Ovary (tissue), 9 donors: ENCODE measurements around the gene ANKRD34B. TPM values are rescaled to one million over a fixed set of nuclear protein-coding genes. Genes with fewer than 3 reads are reported as not detected.

Source experiments
- DNase-seq, 5 donors: peaks; one replicate each; pipeline ENCODE4 v3.0.0-alpha.2; 2019 to 2020
- H3K27ac ChIP-seq, 2 donors: fragments of 200-600 bp; one replicate each; pipeline versions ENCODE4 v1.5.1 to v1.8.0; 2019 to 2022
- H3K27me3 ChIP-seq: fragments of 200-600 bp; one replicate; pipeline ENCODE4 v1.8.0; 2022
- H3K36me3 ChIP-seq: fragments of 200-600 bp; sonication (generic); one replicate; pipeline ENCODE4 v1.5.1; 2019
- H3K4me1 ChIP-seq: one replicate; pipeline ENCODE4 v1.8.1; 2013; ENCODE audit warnings: mild to moderate bottlenecking, moderate library complexity; ENCODE audit not compliant: insufficient read depth
- H3K4me3 ChIP-seq: fragments of 200-600 bp; sonication (generic); one replicate; pipeline ENCODE4 v1.5.1; 2017
- H3K9me3 ChIP-seq, 2 donors: fragments of 200-600 bp in 1 of 2; sonication (generic) in 1 of 2; one replicate each; pipeline versions ENCODE4 v1.5.1 to v1.8.1; 2013 to 2019; ENCODE audit warnings: mild to moderate bottlenecking in 1 of 2, moderate library complexity in 1 of 2
- CTCF ChIP-seq, 3 donors: fragments of 450-650 bp in 2 of 3; fragments of 200-600 bp in 1 of 3; IDR thresholded peaks; one replicate each; pipeline versions ENCODE4 v1.5.1 to v1.8.0; 2016 to 2022; ENCODE audit warnings: antibody characterized with exemption in 3 of 3, mild to moderate bottlenecking in 1 of 3
- EP300 ChIP-seq: sonication (generic); formaldehyde crosslinking; IDR thresholded peaks from one replicate; pipeline ENCODE4 v1.6.1; 2017; ENCODE audit warnings: antibody characterized with exemption
- POLR2A ChIP-seq: fragments of 450-650 bp; IDR thresholded peaks from one replicate; pipeline ENCODE4 v1.6.1; 2017; ENCODE audit warnings: antibody characterized with exemption, mild to moderate bottlenecking, moderate library complexity
- WGBS, 3 donors: extraction: QIAGEN DNeasy Blood & Tissue Kit in 1 of 3; methylation state at CpG; one replicate each; pipeline versions ENCODE4 v1.1.5 to v1.1.7; 2013 to 2017; 5-methylcytosine and 5-hydroxymethylcytosine counted together
- intact Hi-C, 4 donors: fragments of 100-400 bp; cut with DNase I; formaldehyde crosslinking; loops; one replicate each; pipeline versions ENCODE4 v1.11.0 to v1.15.1; 2022 to 2023
- polyA plus RNA-seq, 2 donors: library from polyadenylated mRNA; stranded (reverse); fragments of 200-250 nt in 1 of 2; fragments of 350-450 nt in 1 of 2; fragmentation: Illumina TruSeq in 1 of 2; extraction: RNeasy Lipid Tissue Mini Kit (QIAGEN cat#74804) in 1 of 2; gene quantifications; one replicate each; pipeline ENCODE4 v1.2.3, GENCODE V29; 2013 to 2014
- total RNA-seq, 7 donors: library from RNA; depleted of rRNA in 2 of 7; stranded (reverse); fragments of >200 nt in 2 of 7; fragmentation: NEBNext Ultra II Directional in 3 of 7; extraction: Animal tissue kit (Norgen Biotek cat#: 25700) in 3 of 7; gene quantifications; one replicate each; pipeline versions ENCODE4 v1.1.0 to v1.2.4, GENCODE V29; 2016 to 2023
- donor health status: DM: no; HTN: no; CAD: no; lungs with moderate emphysema.
- donor health status: DM: no; HTN: no; CAD: no.
- donor health status: Bipolar disorder and iron deficiency.
- donor health status: DM: yes; HTN: yes; CAD: no.
- donor health status: DM: no; HTN: no; CAD: no.
- donor health status: DM: yes; HTN: yes; CAD: no.

ANKRD34B gene
- total and polyA plus RNA-seq, 9 donors = under 0.01 to 0.36 TPM; not detected in 7

DNA sequence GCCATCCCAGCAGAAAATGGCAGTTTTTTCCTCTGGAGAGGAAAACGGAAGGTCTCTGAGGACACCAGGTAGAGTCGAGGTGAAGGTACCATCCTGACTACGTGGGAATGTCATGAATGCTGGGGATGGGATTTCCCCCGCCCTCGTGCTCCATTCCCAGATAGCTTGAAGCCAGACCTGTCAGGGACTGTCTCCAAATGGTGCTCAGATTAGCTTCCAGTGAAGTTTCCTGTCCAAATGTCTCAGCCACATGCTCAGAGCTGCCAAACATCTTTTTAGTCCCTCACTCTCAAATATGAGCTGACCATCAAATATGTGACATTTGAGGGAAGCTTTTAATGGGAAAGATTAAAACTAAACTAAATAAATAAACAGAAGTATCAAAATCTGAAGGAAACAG lies 7.6 kb upstream of the ANKRD34B start:
- TF ChIP-seq POLR2A (no peak), CTCF (IDR thresholded peaks at IDR 0.05) (no peak), EP300 (no peak)
- 23 to 31% (median 28%) methylated on average over 5 of the region's 5 CpGs for WGBS, 3 donors
- Histone ChIP-seq H3K4me3 (no peak overlapping the region), H3K4me1 (no peaks in the 10 kb centered on the region), H3K27me3 (no peaks in the 10 kb centered on the region), H3K9me3 (peaks cover 0 to 2% of the 10 kb centered on the region in 2 donors), H3K36me3 (no peaks in the 10 kb centered on the region), H3K27ac (no peak overlapping the region)
- DNase-seq = no peak
- intact Hi-C loops = no loop called here

GRCh38 chr5:80576383-80576782 lies 6.3 kb upstream of the ANKRD34B start:
- H3K4me1 ChIP-seq = no peaks in the 10 kb centered on the region
- peaks cover 0 to 6% of the 10 kb centered on the region in 2 donors for H3K9me3 ChIP-seq
- no peak overlapping the region for H3K27ac ChIP-seq
- no peaks in the 10 kb centered on the region for H3K36me3 ChIP-seq
- intact Hi-C loops = no loop called here
- H3K27me3 ChIP-seq = no peaks in the 10 kb centered on the region
- TF ChIP-seq EP300 (no peak), CTCF (IDR thresholded peaks at IDR 0.05) (no peak), POLR2A (no peak)
- 85 to 89% (median 88%) methylated on average over 5 of the region's 5 CpGs for WGBS, 3 donors
- DNase-seq = no peak
- H3K4me3 ChIP-seq = no peak overlapping the region

GRCh38 chr5:80573062-80573461 lies 3.0 kb upstream of the ANKRD34B start:
- TF ChIP-seq EP300 = no peak
- TF ChIP-seq CTCF (IDR thresholded peaks at IDR 0.05) = no peak
- no peak for TF ChIP-seq POLR2A
- Histone ChIP-seq H3K4me3 (no peak overlapping the region), H3K4me1 (no peaks in the 10 kb centered on the region), H3K27me3 (no peaks in the 10 kb centered on the region), H3K36me3 (no peaks in the 10 kb centered on the region), H3K27ac (no peak overlapping the region), H3K9me3 (peaks cover 0 to 6% of the 10 kb centered on the region in 2 donors)
- intact Hi-C loops = no loop called here
- DNase-seq = no peak
- 82 to 83% (median 82%) methylated on average over 3 of the region's 3 CpGs for WGBS, 3 donors

GRCh38 chr5:80569086-80569960 lies 757 bp downstream of the ANKRD34B start:
- no peaks in the 10 kb centered on the region for H3K27me3 ChIP-seq

More at GRCh38 chr5:80569086-80569960, 757 bp downstream of the ANKRD34B start:
- Histone ChIP-seq H3K4me1 (no peaks in the 10 kb centered on the region), H3K27ac (no peak overlapping the region), H3K36me3 (no peaks in the 10 kb centered on the region), H3K4me3 (no peak overlapping the region), H3K9me3 (peaks cover 0 to 6% of the 10 kb centered on the region in 2 donors)
- 1 to 2% (median 1%) methylated on average over 67 to 89 of the region's 89 CpGs for WGBS, 3 donors
- no peak for DNase-seq
- TF ChIP-seq CTCF (IDR thresholded peaks at IDR 0.05) (no peak), POLR2A (no peak), EP300 (no peak)
- intact Hi-C loops = no loop called here
